ENCODE measurements around the gene CDC42EP4. TPM values are rescaled to one million over a fixed set of nuclear protein-coding genes. Genes with fewer than 3 reads are reported as not detected.

Gene CDC42EP4
- total RNA-seq, 1 experiment from 2014 or later, result 83.1 TPM

DNA sequence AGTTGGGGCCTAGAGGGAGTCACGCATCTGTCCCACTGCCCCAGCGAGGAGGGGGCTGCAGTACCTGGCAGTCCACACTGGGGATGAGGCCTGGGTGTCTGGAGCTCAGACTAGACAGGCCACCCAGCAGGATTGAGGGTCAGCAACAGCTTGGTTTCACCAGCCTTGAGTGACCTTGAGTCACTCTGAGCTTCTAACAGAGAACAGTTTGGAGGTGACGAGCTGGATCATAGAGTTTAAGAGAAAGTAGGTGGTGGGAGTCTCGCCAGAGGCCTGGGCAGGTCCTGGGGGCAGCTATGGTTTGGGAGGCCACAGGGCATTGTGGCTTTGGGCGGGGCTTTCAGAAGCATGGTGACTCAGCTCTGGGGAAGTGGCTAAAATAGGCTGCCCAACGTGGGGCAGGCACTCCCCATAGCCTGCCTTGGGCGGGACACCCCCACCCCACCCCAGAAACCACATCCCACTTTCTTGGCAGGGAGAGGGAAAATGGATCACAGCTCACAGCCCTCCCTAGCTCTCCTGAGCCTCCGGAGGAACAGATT is 20.5 kb downstream of the CDC42EP4 start:
- Histone ChIP-seq H3K4me2 (ENCODE audit: low read length) (peak overlapping the region; percentile 75), H3K9ac (ENCODE audit: low read length) (peak overlapping the region; percentile 87), H4K20me1 (ENCODE audit: low read length) (peaks cover 10% of the 10 kb centered on the region; the same call in 1 of the 2 replicates), H3K79me2 (ENCODE audit: low read length) (peaks cover 90% of the 10 kb centered on the region), H3K9me3 (ENCODE audit: low read length) (no peaks in the 10 kb centered on the region), H3K36me3 (ENCODE audit: low read depth, low read length) (peaks cover under 1% of the 10 kb centered on the region; the same call in 1 of the 2 replicates), H3K4me1 (ENCODE audit: insufficient read depth, low read length) (peaks cover 84% of the 10 kb centered on the region), H3F3A (ENCODE audit: low read length, unreplicated experiment) (peaks cover 11% of the 10 kb centered on the region), H3K4me3 (ENCODE audit: low read length) (peak overlapping the region; percentile 42), H3K27me3 (ENCODE audit: low read length) (no peaks in the 10 kb centered on the region), H2AFZ (ENCODE audit: low read length) (no peak overlapping the region), H3K27ac (ENCODE audit: low read length) (peak overlapping the region; percentile 95), H3K9me2 (replicated peaks; ENCODE audit: low read length) (no peaks in the 10 kb centered on the region)
- POLR2A ChIA-PET (ENCODE audit: unreplicated experiment), result interaction anchor here (1.9 kb wide), 1 partner anchor 19 kb away, joined by 15 read pairs; no protein-coding TSS in a partner anchor
- intact Hi-C loops (cut with micrococcal nuclease), result no loop called here
- TF ChIP-seq EZH2phosphoT487 (IDR thresholded peaks at IDR 0.05; ENCODE audit: borderline replicate concordance, low read length) (no peak), CTCF (conservative IDR thresholded peaks at IDR 0.05; ENCODE audit: low read depth, low read length) (no peak), EZH2 (IDR thresholded peaks at IDR 0.05; ENCODE audit: low read length, unreplicated experiment) (no peak)
- DNase-seq, result peak; percentile 98
- peak; percentile 71 for ATAC-seq
- BruUV-seq (replicated peaks), result no TSS peak
- CTCF ChIA-PET, result interaction anchor here (1.1 to 1.9 kb wide), 4 partner anchors 20 to 80 kb away, joined by 4 to 13 read pairs (median 5); no protein-coding TSS in a partner anchor

GRCh38 chr17:73290399-73291259 is 21.2 kb downstream of the CDC42EP4 start:
- DNase-seq, result no peak
- intact Hi-C loops (cut with micrococcal nuclease), result no loop called here
- Histone ChIP-seq H3K9me3 (ENCODE audit: low read length) (no peaks in the 10 kb centered on the region), H3K36me3 (ENCODE audit: low read depth, low read length) (peaks cover 7% of the 10 kb centered on the region; the same call in 1 of the 2 replicates), H3K9ac (ENCODE audit: low read length) (peak overlapping the region; percentile 87), H3K4me1 (ENCODE audit: insufficient read depth, low read length) (peaks cover 86% of the 10 kb centered on the region), H3K9me2 (replicated peaks; ENCODE audit: low read length) (no peaks in the 10 kb centered on the region), H3K27ac (ENCODE audit: low read length) (peak overlapping the region; percentile 95), H4K20me1 (ENCODE audit: low read length) (peaks cover 17% of the 10 kb centered on the region; the same call in 1 of the 2 replicates), H3F3A (ENCODE audit: low read length, unreplicated experiment) (peaks cover 11% of the 10 kb centered on the region), H3K27me3 (ENCODE audit: low read length) (no peaks in the 10 kb centered on the region), H3K4me3 (ENCODE audit: low read length) (peak overlapping the region; percentile 13; the same call in 1 of the 2 replicates), H2AFZ (ENCODE audit: low read length) (no peak overlapping the region), H3K4me2 (ENCODE audit: low read length) (peak overlapping the region; percentile 75), H3K79me2 (ENCODE audit: low read length) (peaks cover 91% of the 10 kb centered on the region)
- TF ChIP-seq CTCF (conservative IDR thresholded peaks at IDR 0.05; ENCODE audit: low read depth, low read length) (no peak), EZH2 (IDR thresholded peaks at IDR 0.05; ENCODE audit: low read length, unreplicated experiment) (no peak), EZH2phosphoT487 (IDR thresholded peaks at IDR 0.05; ENCODE audit: borderline replicate concordance, low read length) (no peak)
- ChIA-PET CTCF (interaction anchor here (1.1 to 1.9 kb wide), 4 partner anchors 20 to 81 kb away, joined by 4 to 13 read pairs (median 5); no protein-coding TSS in a partner anchor), POLR2A (ENCODE audit: unreplicated experiment) (interaction anchor here (1.9 kb wide), 1 partner anchor 20 kb away, joined by 15 read pairs; no protein-coding TSS in a partner anchor)
- no peak for ATAC-seq
- BruUV-seq (replicated peaks), result no TSS peak

Measured in PC-3 (cell line).